MCF 10A (cell line): ENCODE data around the gene PGBD5. TPM values are rescaled to one million over a fixed set of nuclear protein-coding genes. Genes with fewer than 3 reads are reported as not detected.

ENCODE experiments used
- BruUV-seq: library from RNA; stranded (reverse); fragments of 400-500 nt; replicated peaks from 2 replicates; lab custom pipeline; 2021; lab: Mats Ljungman, UMichigan
- CTCF ChIA-PET: fragments of 300-600 bp; sonication (Branson Sonifier 250); formaldehyde crosslinking; extraction: SDS; loops from one replicate; lab custom pipeline; 2021; ENCODE audit warnings: antibody characterized with exemption, inconsistent platforms; lab: Yijun Ruan, JAX
- POLR2A ChIA-PET: fragments of 300-600, 350-650 bp; sonication (Branson Sonifier 250); formaldehyde crosslinking; extraction: SDS; loops from one replicate; lab custom pipeline; 2020; ENCODE audit warnings: antibody characterized with exemption, inconsistent platforms; lab: Yijun Ruan, JAX
- DNase-seq: peaks from one replicate; pipeline ENCODE4 v3.0.0-alpha.2; 2018; ENCODE audit not compliant: unreplicated experiment
- H3K27ac Mint-ChIP-seq: one replicate; pipeline ENCODE4 v1.8.0; 2022; ENCODE audit warnings: mild to moderate bottlenecking, low read depth, mixed read lengths; ENCODE audit not compliant: unreplicated experiment
- H3K27me3 Mint-ChIP-seq: one replicate; pipeline ENCODE4 v1.8.0; 2022; ENCODE audit warnings: mixed read lengths; ENCODE audit not compliant: insufficient read depth, unreplicated experiment
- H3K36me3 Mint-ChIP-seq: one replicate; pipeline ENCODE4 v1.8.0; 2022; ENCODE audit warnings: mild to moderate bottlenecking, moderate library complexity, mixed read lengths; ENCODE audit not compliant: insufficient read depth, unreplicated experiment
- H3K4me1 Mint-ChIP-seq: one replicate; pipeline ENCODE4 v1.8.0; 2022; ENCODE audit warnings: mixed read lengths; ENCODE audit not compliant: insufficient read depth, unreplicated experiment
- H3K4me3 Mint-ChIP-seq: one replicate; pipeline ENCODE4 v1.8.0; 2022; ENCODE audit warnings: mild to moderate bottlenecking, moderate library complexity, mixed read lengths; ENCODE audit not compliant: unreplicated experiment
- H3K9me3 Mint-ChIP-seq: one replicate; pipeline ENCODE4 v1.8.0; 2022; ENCODE audit warnings: mixed read lengths; ENCODE audit not compliant: unreplicated experiment
- intact Hi-C: fragments of 100-400 bp; cut with micrococcal nuclease; formaldehyde crosslinking; loops from 2 replicates; pipeline ENCODE4 v1.14.1; 2022
- total RNA-seq: library from RNA; stranded (reverse); gene quantifications from 2 replicates; pipeline ENCODE4 v1.2.3, GENCODE V29; 2022
- TF ChIP-seq, protein P1 (sequence below): fragments of 200-600 bp; IDR thresholded peaks from one replicate; pipeline ENCODE4 v1.8.0; 2022; ENCODE audit warnings: antibody characterized with exemption, mild to moderate bottlenecking; ENCODE audit not compliant: unreplicated experiment

Gene PGBD5
- total RNA-seq, 1 experiment from 2014 or later = 1.2 TPM

DNA sequence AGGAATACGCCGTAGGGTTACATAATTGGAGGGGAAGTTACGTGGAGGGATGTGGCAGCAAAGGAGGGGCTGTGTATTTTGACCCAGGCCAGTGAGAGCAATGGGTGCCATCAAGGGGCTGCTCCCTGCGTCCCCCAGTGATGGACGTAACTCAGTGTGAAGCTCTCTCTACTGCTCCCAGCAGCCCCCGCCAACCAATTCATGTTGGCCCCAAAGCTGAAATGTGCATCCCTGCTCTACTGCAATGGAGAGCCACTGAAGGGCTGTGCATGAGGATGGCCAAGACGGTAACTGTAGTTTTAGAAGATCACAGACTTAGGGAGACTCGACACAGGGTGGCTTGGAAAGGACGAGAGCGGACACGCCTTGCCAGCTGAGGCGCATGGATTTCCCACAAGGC is 38.3 kb downstream of the PGBD5 start:
- no peak for DNase-seq
- intact Hi-C loops = no loop called here
- H3K27ac Mint-ChIP-seq = no peak overlapping the region
- ChIA-PET CTCF (no interaction called here), POLR2A (no interaction called here)
- H3K9me3 Mint-ChIP-seq = no peaks in the 10 kb centered on the region
- no peaks in the 10 kb centered on the region for H3K27me3 Mint-ChIP-seq
- H3K36me3 Mint-ChIP-seq = no peaks in the 10 kb centered on the region
- no peaks in the 10 kb centered on the region for H3K4me1 Mint-ChIP-seq
- TF ChIP-seq, protein P1, sequence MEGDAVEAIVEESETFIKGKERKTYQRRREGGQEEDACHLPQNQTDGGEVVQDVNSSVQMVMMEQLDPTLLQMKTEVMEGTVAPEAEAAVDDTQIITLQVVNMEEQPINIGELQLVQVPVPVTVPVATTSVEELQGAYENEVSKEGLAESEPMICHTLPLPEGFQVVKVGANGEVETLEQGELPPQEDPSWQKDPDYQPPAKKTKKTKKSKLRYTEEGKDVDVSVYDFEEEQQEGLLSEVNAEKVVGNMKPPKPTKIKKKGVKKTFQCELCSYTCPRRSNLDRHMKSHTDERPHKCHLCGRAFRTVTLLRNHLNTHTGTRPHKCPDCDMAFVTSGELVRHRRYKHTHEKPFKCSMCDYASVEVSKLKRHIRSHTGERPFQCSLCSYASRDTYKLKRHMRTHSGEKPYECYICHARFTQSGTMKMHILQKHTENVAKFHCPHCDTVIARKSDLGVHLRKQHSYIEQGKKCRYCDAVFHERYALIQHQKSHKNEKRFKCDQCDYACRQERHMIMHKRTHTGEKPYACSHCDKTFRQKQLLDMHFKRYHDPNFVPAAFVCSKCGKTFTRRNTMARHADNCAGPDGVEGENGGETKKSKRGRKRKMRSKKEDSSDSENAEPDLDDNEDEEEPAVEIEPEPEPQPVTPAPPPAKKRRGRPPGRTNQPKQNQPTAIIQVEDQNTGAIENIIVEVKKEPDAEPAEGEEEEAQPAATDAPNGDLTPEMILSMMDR = no peak
- BruUV-seq = no TSS peak
- H3K4me3 Mint-ChIP-seq = no peak overlapping the region

DNA sequence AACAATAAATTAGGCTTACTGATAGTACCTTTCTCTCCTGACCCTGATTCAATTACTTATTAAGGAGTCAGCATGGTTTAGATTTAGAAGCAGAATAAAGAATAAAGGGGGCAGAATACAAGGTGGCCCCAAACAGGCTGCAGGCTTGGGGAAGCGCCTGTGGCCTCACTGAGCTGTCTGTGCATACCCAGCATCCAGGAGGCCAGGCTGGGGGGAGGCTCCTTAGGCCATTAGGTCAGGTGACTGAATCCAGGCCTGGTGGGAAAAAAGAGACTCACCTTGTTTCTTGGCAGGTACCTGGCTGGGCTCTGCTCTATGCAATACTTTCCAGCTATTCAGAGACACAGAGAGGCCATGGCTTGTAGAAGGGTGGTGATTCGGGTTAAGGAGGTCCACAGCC is 38.8 kb downstream of the PGBD5 start:
- TF ChIP-seq, protein P1 = no peak
- intact Hi-C loops = no loop called here
- Mint-ChIP-seq H3K9me3 (no peaks in the 10 kb centered on the region), H3K4me3 (no peak overlapping the region), H3K27ac (no peak overlapping the region), H3K4me1 (peaks cover 1% of the 10 kb centered on the region), H3K36me3 (no peaks in the 10 kb centered on the region), H3K27me3 (no peaks in the 10 kb centered on the region)
- ChIA-PET POLR2A (no interaction called here), CTCF (interaction anchor here (0.9 kb wide), 1 partner anchor 14 kb away, joined by 5 read pairs; no protein-coding TSS in a partner anchor)
- BruUV-seq = no TSS peak
- DNase-seq = no peak

DNA sequence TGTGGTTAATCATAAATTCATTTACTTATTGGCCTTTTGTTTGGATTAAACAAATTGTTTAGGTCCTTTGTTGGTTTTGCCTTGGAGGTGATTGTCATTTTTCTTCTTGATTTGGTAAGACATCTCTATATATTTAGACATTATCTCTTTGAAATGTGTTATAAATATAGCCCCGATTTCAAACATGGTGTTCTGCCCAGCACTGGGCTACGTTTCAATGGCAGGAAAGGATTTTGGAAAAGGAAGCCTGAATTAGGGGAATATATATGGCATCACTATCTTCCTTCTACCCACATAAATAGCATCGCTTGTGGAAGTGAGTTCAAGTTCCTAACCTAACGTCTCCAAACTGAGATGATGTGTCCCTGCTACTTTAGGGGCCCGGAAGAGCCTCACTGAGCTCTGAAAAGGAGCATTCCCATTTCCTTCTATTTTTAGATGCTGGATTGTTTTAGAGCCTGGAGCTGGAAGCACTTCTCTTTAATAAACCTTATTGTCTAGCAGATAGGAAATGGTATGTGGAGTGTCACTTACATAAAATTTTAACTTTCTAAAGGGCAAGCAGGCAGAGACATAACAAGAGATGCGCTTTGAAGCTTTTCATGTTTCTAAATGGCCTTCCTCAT is 39.4 kb downstream of the PGBD5 start:
- POLR2A ChIA-PET = no interaction called here
- Mint-ChIP-seq H3K36me3 (no peaks in the 10 kb centered on the region), H3K4me3 (no peak overlapping the region), H3K9me3 (no peaks in the 10 kb centered on the region), H3K27me3 (no peaks in the 10 kb centered on the region), H3K27ac (no peak overlapping the region), H3K4me1 (peaks cover 7% of the 10 kb centered on the region)
- BruUV-seq = no TSS peak
- CTCF ChIA-PET = interaction anchor here (0.6 to 0.9 kb wide), 2 partner anchors 13 to 14 kb away, joined by 5 read pairs; no protein-coding TSS in a partner anchor
- no peak for DNase-seq
- TF ChIP-seq, protein P1 = no peak
- intact Hi-C loops = no loop called here

DNA sequence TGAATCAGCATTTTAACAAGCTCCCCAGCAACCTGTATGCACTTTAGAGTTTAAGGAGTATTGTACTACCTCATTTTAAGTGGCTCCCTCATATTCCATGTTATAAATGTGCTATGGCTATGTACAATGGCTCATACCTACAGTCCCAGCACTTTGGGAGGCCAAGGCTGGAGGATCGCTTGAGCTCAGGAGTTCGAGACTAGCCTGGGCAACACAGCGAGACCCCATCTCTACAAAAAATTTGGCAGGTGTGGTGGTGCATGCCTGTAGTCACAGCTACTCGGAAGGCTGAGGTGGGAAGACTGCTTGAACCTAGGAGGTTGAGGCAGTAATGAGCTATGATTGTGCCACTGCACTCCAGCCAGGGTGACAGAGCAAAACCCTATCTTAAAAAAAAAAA is 40.2 kb downstream of the PGBD5 start:
- TF ChIP-seq, protein P1 = no peak
- Mint-ChIP-seq H3K4me3 (no peak overlapping the region), H3K27me3 (no peaks in the 10 kb centered on the region), H3K9me3 (no peaks in the 10 kb centered on the region), H3K27ac (no peak overlapping the region), H3K36me3 (no peaks in the 10 kb centered on the region), H3K4me1 (peaks cover 11% of the 10 kb centered on the region)
- DNase-seq = no peak
- BruUV-seq = no TSS peak
- intact Hi-C loops = no loop called here
- ChIA-PET POLR2A (no interaction called here), CTCF (interaction anchor here (0.6 kb wide), 1 partner anchor 15 kb away, joined by 5 read pairs; no protein-coding TSS in a partner anchor)
